Duodenal mucosa (tissue), 2 donors: Measurements from ENCODE around the gene TRO.

Experiments used
- H3K27ac ChIP-seq: one replicate; pipeline ENCODE4 v1.7.0; 2013; ENCODE audit warnings: low read depth, low read length
- H3K27me3 ChIP-seq, 2 donors: one replicate each; pipeline ENCODE4 v1.7.0; 2013; ENCODE audit warnings: low read length in 2 of 2, control low read depth in 1 of 2; ENCODE audit not compliant: insufficient read depth in 2 of 2, control insufficient read depth in 1 of 2
- H3K36me3 ChIP-seq, 2 donors: one replicate each; pipeline ENCODE4 v1.7.0; 2013; ENCODE audit warnings: low read length in 2 of 2, control low read depth in 1 of 2; ENCODE audit not compliant: insufficient read depth in 2 of 2, control insufficient read depth in 1 of 2
- H3K4me1 ChIP-seq, 2 donors: one replicate each; pipeline ENCODE4 v1.7.0; 2013; ENCODE audit warnings: low read length in 2 of 2, control low read depth in 1 of 2; ENCODE audit not compliant: insufficient read depth in 2 of 2, control insufficient read depth in 1 of 2
- H3K4me3 ChIP-seq, 2 donors: one replicate each; pipeline ENCODE4 v1.7.0; 2013; ENCODE audit warnings: low read length in 2 of 2, low read depth in 1 of 2
- H3K9ac ChIP-seq, 2 donors: one replicate each; pipeline ENCODE4 v1.7.0; 2013; ENCODE audit warnings: low read length in 2 of 2, low read depth in 1 of 2
- H3K9me3 ChIP-seq, 2 donors: one replicate each; pipeline ENCODE4 v1.7.0; 2013; ENCODE audit warnings: low read length in 2 of 2, control low read depth in 1 of 2; ENCODE audit not compliant: control insufficient read depth in 1 of 2

TRO gene, protein sequence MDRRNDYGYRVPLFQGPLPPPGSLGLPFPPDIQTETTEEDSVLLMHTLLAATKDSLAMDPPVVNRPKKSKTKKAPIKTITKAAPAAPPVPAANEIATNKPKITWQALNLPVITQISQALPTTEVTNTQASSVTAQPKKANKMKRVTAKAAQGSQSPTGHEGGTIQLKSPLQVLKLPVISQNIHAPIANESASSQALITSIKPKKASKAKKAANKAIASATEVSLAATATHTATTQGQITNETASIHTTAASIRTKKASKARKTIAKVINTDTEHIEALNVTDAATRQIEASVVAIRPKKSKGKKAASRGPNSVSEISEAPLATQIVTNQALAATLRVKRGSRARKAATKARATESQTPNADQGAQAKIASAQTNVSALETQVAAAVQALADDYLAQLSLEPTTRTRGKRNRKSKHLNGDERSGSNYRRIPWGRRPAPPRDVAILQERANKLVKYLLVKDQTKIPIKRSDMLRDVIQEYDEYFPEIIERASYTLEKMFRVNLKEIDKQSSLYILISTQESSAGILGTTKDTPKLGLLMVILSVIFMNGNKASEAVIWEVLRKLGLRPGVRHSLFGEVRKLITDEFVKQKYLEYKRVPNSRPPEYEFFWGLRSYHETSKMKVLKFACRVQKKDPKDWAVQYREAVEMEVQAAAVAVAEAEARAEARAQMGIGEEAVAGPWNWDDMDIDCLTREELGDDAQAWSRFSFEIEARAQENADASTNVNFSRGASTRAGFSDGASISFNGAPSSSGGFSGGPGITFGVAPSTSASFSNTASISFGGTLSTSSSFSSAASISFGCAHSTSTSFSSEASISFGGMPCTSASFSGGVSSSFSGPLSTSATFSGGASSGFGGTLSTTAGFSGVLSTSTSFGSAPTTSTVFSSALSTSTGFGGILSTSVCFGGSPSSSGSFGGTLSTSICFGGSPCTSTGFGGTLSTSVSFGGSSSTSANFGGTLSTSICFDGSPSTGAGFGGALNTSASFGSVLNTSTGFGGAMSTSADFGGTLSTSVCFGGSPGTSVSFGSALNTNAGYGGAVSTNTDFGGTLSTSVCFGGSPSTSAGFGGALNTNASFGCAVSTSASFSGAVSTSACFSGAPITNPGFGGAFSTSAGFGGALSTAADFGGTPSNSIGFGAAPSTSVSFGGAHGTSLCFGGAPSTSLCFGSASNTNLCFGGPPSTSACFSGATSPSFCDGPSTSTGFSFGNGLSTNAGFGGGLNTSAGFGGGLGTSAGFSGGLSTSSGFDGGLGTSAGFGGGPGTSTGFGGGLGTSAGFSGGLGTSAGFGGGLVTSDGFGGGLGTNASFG (N-terminal part only)

DNA sequence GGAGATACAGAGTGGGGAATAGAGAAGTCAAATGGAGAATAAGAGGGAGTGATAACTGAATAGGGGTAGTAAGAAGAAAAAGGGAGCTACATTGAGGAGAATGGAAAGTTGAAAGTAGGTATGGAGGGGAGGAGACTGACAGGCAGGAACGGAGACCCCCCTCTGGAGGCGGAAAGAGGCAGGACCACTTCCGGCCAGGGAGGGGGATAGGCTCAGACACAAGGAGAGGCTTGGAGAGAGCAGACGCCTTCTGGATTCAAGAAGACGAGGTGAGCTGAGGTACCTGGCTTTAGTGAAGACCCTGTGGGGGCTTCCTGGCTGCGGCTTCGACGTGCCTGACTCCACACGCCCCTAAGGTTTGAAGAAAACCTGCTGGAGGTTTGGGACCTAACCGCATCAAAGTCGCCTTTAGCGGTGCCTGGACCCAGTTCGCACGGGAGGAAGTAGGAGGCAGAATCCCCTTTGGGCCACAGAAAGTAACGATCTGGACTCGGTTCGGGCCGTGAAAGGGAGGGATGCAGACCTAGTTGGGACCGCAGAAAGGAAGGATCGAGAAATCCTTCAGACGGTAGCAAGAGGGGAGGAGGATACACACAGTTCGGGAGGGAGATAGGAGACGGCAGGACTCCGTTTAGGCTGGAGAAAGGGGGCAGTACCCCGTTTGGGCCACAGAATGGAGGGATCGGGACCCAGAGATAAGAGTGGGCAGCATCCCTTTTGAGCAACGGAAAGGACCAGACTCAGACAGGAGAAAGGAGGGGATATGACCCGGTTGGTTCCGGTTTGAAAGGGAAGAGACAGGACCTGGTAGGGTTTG lies at the start of gene TRO:
Gene TRO (plus strand): TSS at position 215 of the 817 bp plus-strand sequence. CDS start 1,423 bp downstream, outside the sequence.
- no peaks in the 10 kb centered on the region for H3K4me1 ChIP-seq
- peak within 1 kb of the TSS; percentile 60 to 64 for H3K4me3 ChIP-seq
- no peaks in the 10 kb centered on the region for H3K27me3 ChIP-seq
- H3K27ac ChIP-seq: no peak within 1 kb of the TSS
- no peak within 1 kb of the TSS for H3K9ac ChIP-seq
- no peaks in the 10 kb centered on the region for H3K36me3 ChIP-seq
- no peaks in the 10 kb centered on the region for H3K9me3 ChIP-seq

DNA sequence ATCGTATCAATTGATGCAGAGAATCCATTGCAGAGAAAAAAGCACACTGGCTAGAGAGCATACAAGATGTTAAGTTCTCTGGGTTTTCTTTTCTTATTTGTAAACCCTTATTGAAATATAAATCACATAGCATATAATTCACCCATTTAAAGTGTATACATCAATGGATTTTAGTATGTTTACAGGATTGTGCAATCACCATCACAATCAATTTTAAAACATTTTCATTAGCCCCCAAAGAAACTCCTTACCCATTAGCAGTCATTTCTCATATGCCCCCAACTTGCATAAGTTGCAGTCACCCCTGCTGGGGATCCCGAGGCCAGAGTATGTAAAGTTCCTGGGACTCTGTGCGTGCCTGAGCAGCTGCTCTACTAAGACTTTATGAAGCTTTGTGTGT lies 34.9 kb upstream of the TRO start:
- Histone ChIP-seq H3K4me1 (no peaks in the 10 kb centered on the region), H3K36me3 (no peaks in the 10 kb centered on the region), H3K9ac (no peak overlapping the region), H3K27ac (no peak overlapping the region), H3K4me3 (no peak overlapping the region), H3K27me3 (no peaks in the 10 kb centered on the region), H3K9me3 (no peaks in the 10 kb centered on the region)

DNA sequence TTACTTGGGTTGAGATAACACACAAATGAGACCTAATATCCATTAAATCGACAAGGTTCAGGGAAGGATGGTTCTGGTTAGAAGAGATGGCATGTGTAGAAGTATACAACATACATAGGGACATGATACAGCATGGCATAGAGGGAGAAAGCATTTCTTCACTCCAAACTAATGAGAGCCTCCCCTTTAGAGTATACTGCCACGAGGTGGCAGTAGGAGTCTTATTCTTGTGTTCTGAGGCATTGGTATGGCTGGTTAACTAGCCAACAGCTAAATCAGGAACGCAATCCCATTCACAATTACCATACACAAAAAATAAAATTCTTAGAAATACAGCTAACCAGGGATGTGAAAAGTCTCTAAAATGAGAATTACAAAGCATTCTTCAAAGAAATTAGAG lies 29.1 kb upstream of the TRO start:
- Histone ChIP-seq H3K4me1 (no peaks in the 10 kb centered on the region), H3K27me3 (no peaks in the 10 kb centered on the region), H3K9me3 (no peaks in the 10 kb centered on the region)

DNA sequence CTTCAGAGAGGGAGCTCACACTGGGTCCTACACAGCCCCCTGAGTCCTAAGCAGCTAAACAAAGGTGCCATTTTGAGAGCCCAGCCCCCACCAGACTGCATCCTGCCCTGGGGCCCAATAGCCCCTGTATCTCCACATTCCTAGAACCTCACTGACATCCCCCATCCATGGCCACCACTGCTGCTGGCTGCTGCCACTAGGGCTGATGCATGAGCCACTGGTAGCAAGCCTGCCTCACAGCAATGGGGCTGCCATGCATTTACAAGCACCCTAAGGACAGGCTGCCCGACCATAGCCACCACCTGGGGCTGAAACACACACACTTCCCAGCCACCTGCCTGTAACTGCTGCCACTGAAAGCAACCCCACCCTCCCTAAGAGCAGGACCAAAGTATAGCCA lies 26.5 kb upstream of the TRO start:
- Histone ChIP-seq H3K9me3 (no peaks in the 10 kb centered on the region), H3K36me3 (no peaks in the 10 kb centered on the region), H3K4me3 (no peak overlapping the region), H3K4me1 (no peaks in the 10 kb centered on the region), H3K27ac (no peak overlapping the region), H3K27me3 (no peaks in the 10 kb centered on the region), H3K9ac (no peak overlapping the region)

More for the DNA sequence above, 29.1 kb upstream of the TRO start:
- H3K36me3 ChIP-seq: no peaks in the 10 kb centered on the region
- no peak overlapping the region for H3K9ac ChIP-seq
- H3K4me3 ChIP-seq: no peak overlapping the region
- no peak overlapping the region for H3K27ac ChIP-seq

DNA sequence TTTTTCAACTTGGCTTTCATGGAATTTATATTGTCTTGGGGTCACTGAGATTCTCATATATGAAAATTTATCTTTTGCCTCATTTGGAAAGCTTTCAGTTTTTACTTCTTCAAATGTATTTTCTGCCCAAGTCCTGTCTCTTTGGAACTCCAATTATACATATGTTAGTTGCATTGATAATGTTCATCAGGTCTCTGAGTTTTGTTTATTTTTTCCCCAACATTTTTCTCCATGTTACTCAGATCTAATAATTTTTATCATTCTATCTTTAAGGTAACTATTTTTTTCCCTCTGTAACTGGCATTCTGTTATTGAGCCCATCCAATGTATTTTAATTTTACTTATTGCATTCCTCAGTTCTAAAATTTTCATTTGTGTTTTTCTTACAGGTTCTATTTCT lies 10.7 kb upstream of the TRO start:
- H3K4me1 ChIP-seq: no peaks in the 10 kb centered on the region
- no peaks in the 10 kb centered on the region for H3K36me3 ChIP-seq
- H3K27ac ChIP-seq: no peak overlapping the region
- H3K4me3 ChIP-seq: no peak overlapping the region
- H3K9ac ChIP-seq: no peak overlapping the region
- H3K27me3 ChIP-seq: no peaks in the 10 kb centered on the region
- no peaks in the 10 kb centered on the region for H3K9me3 ChIP-seq

DNA sequence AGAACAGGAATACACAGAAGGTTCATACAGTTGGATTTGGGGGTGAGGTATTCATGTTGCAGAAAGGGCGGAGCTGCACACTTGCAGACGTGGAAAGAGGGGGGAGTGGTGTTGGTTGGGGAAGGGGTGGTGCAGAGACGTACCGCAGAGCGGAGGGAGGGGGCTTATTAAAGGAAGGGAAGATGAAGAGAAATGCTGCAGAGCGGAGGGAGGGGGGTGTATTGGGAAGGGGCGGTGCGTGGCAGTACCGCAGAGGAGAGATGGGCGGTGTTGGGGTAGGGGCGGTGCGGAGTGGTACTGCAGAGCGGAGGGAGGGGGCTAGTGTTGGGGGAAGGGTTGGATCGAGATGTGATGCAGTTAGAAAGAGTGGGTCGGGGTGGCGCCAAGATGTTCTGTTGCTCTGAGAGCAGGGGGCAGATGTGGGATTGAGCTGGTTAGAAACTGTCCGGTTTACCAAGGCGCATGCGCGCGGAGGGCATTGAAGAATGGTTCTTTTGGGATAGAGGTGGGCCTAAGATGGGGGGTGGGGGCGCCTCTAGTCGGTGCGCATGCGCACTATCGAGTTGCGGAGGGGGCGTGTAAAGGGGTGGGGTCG lies 900 bp downstream of the TRO start:
- Histone ChIP-seq H3K27ac (no peak overlapping the region), H3K27me3 (no peaks in the 10 kb centered on the region), H3K4me3 (peak overlapping the region; percentile 60 to 64), H3K9ac (no peak overlapping the region), H3K9me3 (no peaks in the 10 kb centered on the region), H3K4me1 (no peaks in the 10 kb centered on the region), H3K36me3 (no peaks in the 10 kb centered on the region)

DNA sequence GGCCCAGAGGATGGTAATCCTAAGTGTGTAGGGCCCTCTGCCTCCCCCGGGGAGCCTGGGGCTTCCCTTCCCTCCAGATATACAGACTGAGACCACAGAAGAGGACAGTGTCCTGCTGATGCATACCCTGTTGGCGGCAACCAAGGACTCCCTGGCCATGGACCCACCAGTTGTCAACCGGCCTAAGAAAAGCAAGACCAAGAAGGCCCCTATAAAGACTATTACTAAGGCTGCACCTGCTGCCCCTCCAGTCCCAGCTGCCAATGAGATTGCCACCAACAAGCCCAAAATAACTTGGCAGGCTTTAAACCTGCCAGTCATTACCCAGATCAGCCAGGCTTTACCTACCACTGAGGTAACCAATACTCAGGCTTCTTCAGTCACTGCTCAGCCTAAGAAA lies 1.9 kb downstream of the TRO start:
- H3K9me3 ChIP-seq: no peaks in the 10 kb centered on the region
- no peak overlapping the region for H3K27ac ChIP-seq
- no peaks in the 10 kb centered on the region for H3K27me3 ChIP-seq
- no peaks in the 10 kb centered on the region for H3K4me1 ChIP-seq
- H3K4me3 ChIP-seq: no peak overlapping the region
- H3K36me3 ChIP-seq: no peaks in the 10 kb centered on the region
- H3K9ac ChIP-seq: no peak overlapping the region

DNA sequence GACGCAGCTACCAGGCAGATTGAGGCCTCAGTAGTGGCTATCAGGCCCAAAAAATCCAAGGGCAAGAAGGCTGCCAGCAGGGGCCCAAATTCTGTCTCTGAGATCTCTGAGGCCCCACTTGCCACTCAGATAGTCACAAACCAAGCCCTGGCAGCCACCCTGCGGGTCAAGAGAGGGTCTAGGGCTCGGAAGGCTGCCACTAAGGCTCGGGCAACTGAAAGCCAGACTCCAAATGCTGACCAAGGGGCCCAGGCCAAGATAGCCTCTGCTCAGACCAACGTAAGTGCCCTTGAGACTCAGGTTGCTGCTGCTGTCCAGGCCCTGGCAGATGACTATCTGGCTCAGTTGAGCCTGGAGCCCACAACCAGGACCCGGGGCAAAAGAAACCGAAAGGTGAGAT lies 2.8 kb downstream of the TRO start:
- H3K9me3 ChIP-seq: no peaks in the 10 kb centered on the region
- H3K9ac ChIP-seq: no peak overlapping the region
- H3K4me3 ChIP-seq: no peak overlapping the region
- H3K4me1 ChIP-seq: no peaks in the 10 kb centered on the region
- no peaks in the 10 kb centered on the region for H3K27me3 ChIP-seq
- no peaks in the 10 kb centered on the region for H3K36me3 ChIP-seq
- H3K27ac ChIP-seq: no peak overlapping the region

DNA sequence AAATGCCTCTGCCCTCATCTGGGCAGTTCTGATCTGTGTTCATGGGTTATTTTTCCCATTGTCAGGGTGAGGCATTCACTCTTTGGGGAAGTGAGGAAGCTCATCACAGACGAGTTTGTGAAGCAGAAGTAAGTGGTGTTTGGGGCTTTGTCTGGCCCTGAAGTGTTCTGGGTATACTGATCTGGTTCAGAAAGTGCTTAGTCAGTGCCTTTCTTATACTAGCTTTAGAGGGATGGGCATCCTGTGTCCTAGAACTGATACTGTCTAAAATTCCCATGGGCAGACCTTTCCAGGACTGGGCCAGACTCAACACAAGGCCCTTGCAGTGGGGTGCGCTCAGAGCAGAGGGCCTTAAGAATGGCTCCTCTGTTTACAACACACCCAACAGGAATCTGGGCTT lies 6.4 kb downstream of the TRO start:
- Histone ChIP-seq H3K27me3 (no peaks in the 10 kb centered on the region), H3K36me3 (no peaks in the 10 kb centered on the region), H3K27ac (no peak overlapping the region), H3K9ac (no peak overlapping the region), H3K4me1 (no peaks in the 10 kb centered on the region), H3K4me3 (no peak overlapping the region), H3K9me3 (no peaks in the 10 kb centered on the region)
